GM12878 (cell line): ENCODE data around the gene NDUFAB1. TPM values are rescaled to one million over a fixed set of nuclear protein-coding genes. Genes with fewer than 3 reads are reported as not detected.

Experiments
- ASH2L ChIP-seq: fragments of 300-600, 200-600 bp; sonication (generic); IDR thresholded peaks from 2 replicates; pipeline ENCODE4 v1.6.1; 2017; ENCODE audit warnings: low read depth, mild to moderate bottlenecking, borderline replicate concordance
- BACH1 ChIP-seq: fragments of 450-650 bp; IDR thresholded peaks from 2 replicates; pipeline ENCODE4 v1.6.1; 2017; ENCODE audit warnings: mild to moderate bottlenecking, borderline replicate concordance
- BMI1 ChIP-seq: fragments of 450-650 bp; IDR thresholded peaks from 2 replicates; pipeline ENCODE4 v1.6.1; 2016; ENCODE audit warnings: mild to moderate bottlenecking, moderate library complexity, borderline replicate concordance
- CREB1 ChIP-seq: IDR thresholded peaks from 2 replicates; pipeline ENCODE4 v1.6.1; 2012; ENCODE audit warnings: low read depth, mild to moderate bottlenecking, inconsistent platforms
- CREM ChIP-seq: IDR thresholded peaks from 2 replicates; pipeline ENCODE4 v1.6.1; 2014; ENCODE audit warnings: antibody characterized with exemption, low read depth
- E4F1 ChIP-seq: fragments of 450-650 bp; IDR thresholded peaks from 2 replicates; pipeline ENCODE4 v1.6.1; 2018; ENCODE audit warnings: borderline replicate concordance, mild to moderate bottlenecking; ENCODE audit not compliant: partially characterized antibody
- EGR1 ChIP-seq, 2 experiments: IDR thresholded peaks; 1 replicate in 1 of 2; 2 replicates in 1 of 2; pipeline ENCODE4 v1.6.1; 2011 to 2012; ENCODE audit warnings: low read depth in 2 of 2, low read length in 2 of 2, borderline replicate concordance in 1 of 2, mild to moderate bottlenecking in 1 of 2, moderate library complexity in 1 of 2
- GABPA ChIP-seq: IDR thresholded peaks from 2 replicates; pipeline ENCODE4 v1.6.1; 2014; ENCODE audit warnings: antibody characterized with exemption, low read depth, mild to moderate bottlenecking, inconsistent platforms
- KDM1A ChIP-seq: fragments of 200-600 bp; sonication (generic); IDR thresholded peaks from 2 replicates; pipeline ENCODE4 v1.6.1; 2016; ENCODE audit warnings: borderline replicate concordance
- KLF5 ChIP-seq: fragments of 450-650 bp; IDR thresholded peaks from 2 replicates; pipeline ENCODE4 v1.6.1; 2014; ENCODE audit warnings: mild to moderate bottlenecking; ENCODE audit not compliant: partially characterized antibody
- MYC ChIP-seq: IDR thresholded peaks from 2 replicates; pipeline ENCODE4 v1.6.1; 2011; ENCODE audit warnings: mild to moderate bottlenecking, low read length, moderate library complexity, inconsistent platforms; ENCODE audit not compliant: insufficient read depth, insufficient replicate concordance, insufficient read length, severe bottlenecking
- NFYB ChIP-seq: IDR thresholded peaks from 2 replicates; pipeline ENCODE4 v1.6.1; 2011; ENCODE audit warnings: low read depth, mild to moderate bottlenecking, low read length, improper control_type of control experiment, moderate library complexity; ENCODE audit not compliant: insufficient read depth
- NKRF ChIP-seq: fragments of 450-650 bp; conservative IDR thresholded peaks from 2 replicates; pipeline ENCODE4 v1.6.1; 2017; ENCODE audit warnings: mild to moderate bottlenecking, moderate library complexity
- NR2F1 ChIP-seq: fragments of 450-650 bp; conservative IDR thresholded peaks from 2 replicates; pipeline ENCODE4 v1.6.1; 2017; ENCODE audit warnings: mild to moderate bottlenecking
- NRF1 ChIP-seq: conservative IDR thresholded peaks from 2 replicates; pipeline ENCODE4 v1.6.1; 2011; ENCODE audit warnings: mild to moderate bottlenecking, low read depth, low read length, improper control_type of control experiment
- PKNOX1 ChIP-seq: fragments of 450-650 bp; IDR thresholded peaks from 2 replicates; pipeline ENCODE4 v1.6.1; 2016; ENCODE audit warnings: mild to moderate bottlenecking
- POLR2A ChIP-seq: IDR thresholded peaks from 2 replicates; pipeline ENCODE4 v1.6.1; 2011; ENCODE audit warnings: low read depth, mild to moderate bottlenecking, low read length
- POLR2AphosphoS2 ChIP-seq: IDR thresholded peaks from 2 replicates; pipeline ENCODE4 v1.6.1; 2011; ENCODE audit warnings: low read depth, mild to moderate bottlenecking, low read length, improper control_type of control experiment, moderate library complexity
- RB1 ChIP-seq: fragments of 450-650 bp; formaldehyde crosslinking; IDR thresholded peaks from 2 replicates; pipeline ENCODE4 v1.6.1; 2017; ENCODE audit warnings: mild to moderate bottlenecking, borderline replicate concordance
- RELA ChIP-seq: fragments of 450-650 bp; IDR thresholded peaks from 2 replicates; pipeline ENCODE4 v1.8.0; 2014; ENCODE audit warnings: borderline replicate concordance; ENCODE audit not compliant: partially characterized antibody
- SIX5 ChIP-seq: IDR thresholded peaks from 2 replicates; pipeline ENCODE4 v1.6.1; 2011; ENCODE audit warnings: mild to moderate bottlenecking, low read depth, low read length, moderate library complexity; ENCODE audit not compliant: severe bottlenecking
- SP1 ChIP-seq: IDR thresholded peaks from one replicate; pipeline ENCODE4 v1.6.1; 2011; ENCODE audit warnings: low read depth, low read length
- SRF ChIP-seq, 2 experiments: IDR thresholded peaks; 2 replicates each; pipeline ENCODE4 v1.6.1; 2011; ENCODE audit warnings: low read depth in 2 of 2, low read length in 2 of 2, mild to moderate bottlenecking in 1 of 2, moderate library complexity in 1 of 2
- YY1 ChIP-seq: IDR thresholded peaks from 2 replicates; pipeline ENCODE4 v1.6.1; 2011; ENCODE audit warnings: low read depth, mild to moderate bottlenecking, low read length
- ZBED1 ChIP-seq: IDR thresholded peaks from 2 replicates; pipeline ENCODE4 v1.6.1; 2016; ENCODE audit warnings: borderline replicate concordance
- ZNF217 ChIP-seq: fragments of 450-650 bp; IDR thresholded peaks from 2 replicates; pipeline ENCODE4 v1.6.1; 2017; ENCODE audit warnings: antibody characterized with exemption, mild to moderate bottlenecking
- ZSCAN29 ChIP-seq: fragments of 450-650 bp; IDR thresholded peaks from 2 replicates; pipeline ENCODE4 v1.6.1; 2017; ENCODE audit warnings: mild to moderate bottlenecking, moderate library complexity
- polyA plus RNA-seq, 11 experiments: library from polyadenylated mRNA; depleted of rRNA in 4 of 11; unstranded in 6 of 11; stranded (reverse) in 5 of 11; fragments of >200 nt; fragmentation: Nextera tagmentation in 4 of 11; fragmentation: Illumina TruSeq in 1 of 11; extraction: Ambion mirVana in 4 of 11; extraction: Trizol in 1 of 11; gene quantifications; 1 replicate in 1 of 11; 2 replicates in 10 of 11; pipeline versions ENCODE4 v1.2.1 to v1.2.3, GENCODE V29; 2011 to 2016; ENCODE audit warnings: inconsistent platforms in 2 of 11, missing spikeins in 2 of 11, low read depth in 1 of 11
- total RNA-seq, 4 experiments: library from RNA; depleted of rRNA in 3 of 4; stranded (reverse); fragments of >200 nt in 3 of 4; fragmentation: Illumina TruSeq in 1 of 4; extraction: Trizol in 1 of 4; gene quantifications; 2 replicates each; pipeline versions ENCODE4 v1.2.1 to v1.2.3, GENCODE V29; 2013 to 2021

The NDUFAB1 gene
- total and polyA plus RNA-seq, 10 of the 15 experiments (the other 5 are each of a cell fraction or from before 2014, with no cell fraction given) = 79.9 to 584 (median 231) TPM

- TF ChIP-seq E4F1 (peak; percentile 94), SRF (IDR thresholded peaks at IDR 0.05; ENCODE audit: low read depth in 2 of 2, low read length in 2 of 2) (peak in 1 of 2 experiments; percentile 51; a peak in 1 of 4 replicates), CREB1 (peak; percentile 88), NRF1 (peak; percentile 32; the same call in 1 of the 2 replicates), ZNF217 (peak; percentile 62; the same call in 1 of the 2 replicates), BMI1 (no peak), KDM1A (no peak), YY1 (peak; percentile 96), GABPA (peak; percentile 81), POLR2AphosphoS2 (peak; percentile 51; the same call in 1 of the 2 replicates), EGR1 (IDR thresholded peaks at IDR 0.05; ENCODE audit: borderline replicate concordance in 1 of 2, low read depth in 2 of 2, low read length in 2 of 2) (peak; percentile 70 to 80), NKRF (peak; percentile 70), CREM (peak; percentile 85), ZSCAN29 (no peak), POLR2A (peak; percentile 89), BACH1 (peak; percentile 47; the same call in 1 of the 2 replicates), MYC (peak; percentile 59), SIX5 (peak; percentile 60), ZBED1 (no peak; the same call in 1 of the 2 replicates), ASH2L (no peak), SP1 (peak; percentile 70), KLF5 (peak; percentile 76), NFYB (no peak), RB1 (peak; percentile 84; the same call in 1 of the 2 replicates), PKNOX1 (peak; percentile 18; the same call in 1 of the 2 replicates), RELA (peak; percentile 71), NR2F1 (peak; percentile 70)
Measured at GRCh38 chr16:23595951-23596720, at the start of gene NDUFAB1 (continued).
